Stimulated activated CD8-positive, alpha-beta memory T cell treated with anti-CD3 and anti-CD28 coated beads, Interleukin-12 subunit alpha, Interleukin-12 subunit beta, amount 100 ng/mL, for 1 hour (primary cell): Measurements from ENCODE around the gene SYDE1.

Source experiments
- DNase-seq: peaks from one replicate; pipeline ENCODE4 v3.0.0-alpha.2; 2020; ENCODE audit warnings: low read depth

The SYDE1 gene

DNA sequence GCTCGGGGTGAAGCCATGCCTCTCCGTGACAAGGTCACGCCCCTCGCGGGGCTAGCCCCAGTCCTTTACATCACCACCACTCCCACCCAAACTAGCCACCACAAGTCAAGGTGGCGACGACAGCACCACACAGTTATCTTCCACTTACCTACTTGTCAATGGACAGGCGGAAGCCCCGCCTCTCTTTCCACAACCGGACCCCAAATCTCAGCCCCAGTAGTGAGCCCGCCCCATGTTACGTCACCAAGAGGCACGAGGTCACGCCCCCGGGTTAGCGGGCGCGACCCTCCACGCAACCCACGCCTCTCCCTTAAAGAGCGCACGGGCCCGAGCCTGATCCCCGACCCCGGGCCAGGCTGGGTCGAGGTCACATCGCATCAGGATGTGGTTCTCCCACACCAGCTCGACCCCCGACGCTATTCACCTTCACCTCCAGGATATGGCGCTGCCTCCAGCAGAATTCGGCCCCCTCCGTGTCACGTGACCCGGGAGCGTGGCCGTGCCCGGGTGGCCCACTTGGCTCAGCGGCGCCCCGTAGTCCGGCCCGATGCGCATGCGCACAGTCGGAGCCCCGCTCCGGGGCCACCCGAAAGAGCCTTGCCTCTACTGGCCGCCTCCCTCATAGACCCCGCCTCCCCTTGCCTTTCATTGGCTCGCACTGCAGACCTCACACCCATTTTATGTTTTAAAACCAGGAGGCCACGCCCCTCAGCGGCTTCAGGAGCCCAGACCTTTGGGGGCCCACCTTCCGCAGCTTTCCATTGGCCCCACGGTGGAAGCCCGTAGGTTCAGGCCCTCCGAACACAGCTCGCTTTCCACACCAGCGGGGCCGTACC lies 18.2 kb downstream of the SYDE1 start:
- peak; percentile 94 for DNase-seq

DNA sequence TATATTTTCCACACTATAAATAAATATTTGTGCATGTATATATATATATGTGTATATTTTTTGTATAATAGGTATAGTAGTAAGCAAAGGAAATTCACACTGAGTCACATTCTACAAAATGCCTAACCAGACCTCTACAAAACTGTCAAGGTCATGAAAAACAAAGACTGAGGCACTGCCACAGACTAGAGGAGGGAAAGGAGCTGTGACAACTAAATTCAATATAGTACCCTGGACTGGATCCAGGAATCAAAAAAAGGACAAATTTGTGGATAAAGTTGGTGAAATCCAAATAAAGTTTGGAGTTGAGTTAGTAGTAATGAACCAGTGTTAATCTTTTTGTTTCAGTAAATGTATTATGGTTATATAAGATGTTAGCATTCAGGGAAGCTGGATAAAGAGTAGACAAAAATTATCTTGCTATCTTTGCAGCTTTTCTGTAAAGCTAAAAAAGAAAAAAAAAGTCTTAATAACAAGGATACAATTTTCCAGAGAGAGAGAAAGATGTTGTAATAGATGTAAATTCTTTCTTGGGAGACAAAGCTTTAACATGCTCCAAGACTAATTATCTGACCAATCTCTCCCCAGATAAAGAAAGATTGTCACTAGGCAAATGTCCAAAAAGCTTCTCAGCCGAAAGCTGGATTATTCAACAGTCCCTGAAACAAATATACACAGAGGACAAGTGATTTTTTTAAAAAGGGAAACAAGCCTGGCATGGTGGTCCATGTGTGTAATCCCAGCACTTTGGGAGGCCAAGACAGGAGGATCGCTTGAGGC lies 19.1 kb downstream of the SYDE1 start:
- no peak for DNase-seq

DNA sequence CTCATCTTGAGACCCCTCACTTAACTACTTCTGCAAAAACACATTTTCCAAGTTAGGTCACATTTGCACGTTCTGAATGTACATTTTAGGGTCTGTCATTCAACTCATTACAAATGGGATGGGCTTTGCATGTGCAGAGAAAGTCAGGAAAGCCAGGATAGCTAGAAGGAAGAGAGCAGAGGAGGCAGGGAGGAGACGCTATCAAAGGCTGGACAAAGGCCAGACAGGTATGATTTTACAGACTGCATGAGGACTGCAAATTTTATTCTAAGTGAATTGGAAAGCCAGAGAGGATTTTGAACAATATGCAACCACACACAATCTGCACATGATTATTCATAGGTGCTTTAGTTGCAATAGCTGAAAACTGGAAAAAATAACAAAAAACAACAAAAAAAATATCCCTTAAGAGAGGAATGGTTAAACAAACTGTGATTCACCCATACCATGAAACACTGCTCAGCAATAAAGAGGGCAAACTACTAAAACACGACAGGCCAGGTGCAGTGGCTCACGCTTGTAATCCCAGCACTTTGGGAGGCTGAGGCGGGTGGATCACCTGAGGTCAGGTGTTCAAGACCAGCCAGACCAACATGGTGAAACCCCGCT lies 21.1 kb downstream of the SYDE1 start:
- DNase-seq: no peak

DNA sequence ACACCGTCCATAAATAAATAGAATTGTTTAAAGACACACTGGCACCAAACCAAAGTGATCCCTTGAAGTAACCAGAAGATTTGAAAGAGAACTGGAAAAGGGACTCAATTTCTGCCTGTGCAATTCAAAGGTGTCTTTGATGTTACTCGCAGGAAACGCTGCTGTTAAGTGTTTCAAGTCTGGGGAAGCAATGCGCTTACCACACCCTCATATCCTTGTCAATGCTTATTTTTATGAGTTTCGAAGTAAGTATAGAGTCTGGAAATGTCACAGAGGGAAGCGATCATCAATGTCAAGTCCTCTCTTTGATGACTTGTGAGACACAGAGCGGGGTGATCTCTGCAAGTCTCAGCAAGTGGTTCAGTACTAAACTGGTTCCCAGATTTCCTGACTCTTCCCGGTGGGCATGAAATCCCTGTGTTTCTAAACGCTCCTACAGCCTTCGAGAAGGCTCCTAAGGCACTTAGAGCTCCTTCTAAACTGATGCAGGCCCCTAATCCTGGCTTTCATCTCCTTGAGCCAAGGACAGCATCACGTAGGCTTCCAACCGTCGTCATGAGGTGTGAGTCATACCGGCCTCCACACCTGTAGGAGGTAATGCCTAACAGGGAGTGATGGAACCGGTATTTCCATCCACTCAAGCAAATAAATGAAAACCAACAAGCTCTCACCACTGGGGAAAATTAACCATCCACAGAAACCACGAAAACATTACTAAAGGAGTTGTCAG lies 22.8 kb downstream of the SYDE1 start:
- DNase-seq: no peak

DNA sequence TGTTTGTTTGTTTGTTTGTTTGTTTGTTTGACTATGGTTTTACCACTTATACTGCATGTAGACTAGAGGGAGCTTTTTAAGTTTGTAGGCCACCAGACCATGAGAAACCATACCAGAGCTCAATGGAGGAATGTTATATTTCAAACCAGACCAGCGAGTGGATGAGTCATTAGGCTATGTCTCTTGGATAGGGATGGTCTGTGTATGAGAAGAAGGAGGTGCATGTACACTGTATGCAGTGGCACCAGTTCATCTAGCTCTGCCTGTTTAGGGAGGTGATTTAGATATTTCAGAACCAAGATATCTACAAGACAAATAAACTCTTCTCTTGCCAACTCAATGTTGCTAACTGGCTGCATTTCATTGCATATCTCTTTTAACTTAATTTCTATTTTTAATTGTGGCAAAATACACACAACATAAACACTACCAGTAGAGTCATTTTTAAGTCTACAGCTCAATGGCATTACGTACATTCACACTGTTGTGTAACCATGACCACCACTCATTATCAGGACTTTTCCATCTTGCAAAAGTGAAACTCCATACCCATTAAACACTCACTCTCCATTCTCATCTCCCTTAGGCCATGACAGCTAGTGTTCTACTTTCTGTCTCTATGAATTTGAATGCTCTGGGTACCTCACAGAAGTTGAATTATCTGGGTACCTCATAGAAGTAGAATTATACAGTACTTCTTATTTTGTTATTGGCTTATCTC lies 29.2 kb downstream of the SYDE1 start:
- no peak for DNase-seq

DNA sequence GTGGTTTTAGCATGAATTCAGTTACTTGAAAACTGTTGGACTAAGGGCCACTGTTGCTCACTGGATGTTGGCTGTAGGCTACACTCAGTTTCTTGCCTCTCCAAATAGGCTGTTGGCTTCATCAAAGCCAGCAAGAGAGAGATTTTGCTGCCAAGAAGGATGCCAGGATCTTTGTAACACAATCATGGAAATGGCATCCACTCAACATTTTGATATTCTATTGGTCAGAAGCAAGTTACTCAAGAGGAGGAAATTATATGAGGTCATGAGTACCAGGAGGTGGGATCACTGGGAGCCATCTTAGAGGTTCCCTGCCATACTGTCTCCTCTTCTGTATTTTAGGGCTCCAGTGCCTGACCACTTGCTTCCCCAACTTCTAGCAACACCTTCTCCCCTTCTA lies 30.6 kb downstream of the SYDE1 start:
- no peak for DNase-seq

DNA sequence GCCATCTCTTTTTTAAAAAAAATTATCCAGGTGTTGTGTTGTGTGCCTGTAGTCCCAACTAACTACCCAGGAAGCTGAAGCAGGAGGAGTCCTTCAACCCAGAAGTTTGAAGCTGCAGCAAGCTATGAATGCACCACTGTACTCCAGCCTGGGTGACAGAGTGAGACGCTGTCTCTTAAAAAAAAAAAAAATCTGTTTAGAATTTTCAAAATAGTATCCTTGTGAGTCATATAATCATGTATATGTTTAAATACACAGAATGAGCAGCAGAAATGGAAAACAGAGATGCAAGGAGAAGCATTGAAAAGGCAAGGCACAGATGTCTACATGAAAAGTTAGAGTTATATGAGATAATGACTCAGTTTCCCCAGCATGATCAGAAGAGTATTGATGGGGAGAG lies 31.2 kb downstream of the SYDE1 start:
- DNase-seq: no peak

DNA sequence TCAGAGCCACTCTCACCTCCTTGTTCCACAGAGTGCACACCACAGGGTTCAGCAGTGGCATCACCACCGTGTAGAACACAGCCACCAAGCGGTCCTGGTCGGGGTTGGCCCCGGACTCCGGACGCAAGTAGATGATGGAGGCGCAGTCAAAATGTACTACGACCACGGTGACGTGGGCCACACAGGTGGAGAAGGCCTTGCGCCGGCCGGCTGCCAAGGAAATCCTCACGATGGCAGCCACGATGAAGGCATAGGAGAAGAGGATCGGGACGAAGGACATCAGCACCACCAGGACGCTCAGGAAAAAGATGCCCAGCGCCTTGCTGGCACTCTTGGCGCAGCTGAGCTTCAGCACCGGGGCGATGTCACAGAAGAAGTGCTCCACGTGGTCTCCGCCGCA lies 33.9 kb downstream of the SYDE1 start:
- no peak for DNase-seq

DNA sequence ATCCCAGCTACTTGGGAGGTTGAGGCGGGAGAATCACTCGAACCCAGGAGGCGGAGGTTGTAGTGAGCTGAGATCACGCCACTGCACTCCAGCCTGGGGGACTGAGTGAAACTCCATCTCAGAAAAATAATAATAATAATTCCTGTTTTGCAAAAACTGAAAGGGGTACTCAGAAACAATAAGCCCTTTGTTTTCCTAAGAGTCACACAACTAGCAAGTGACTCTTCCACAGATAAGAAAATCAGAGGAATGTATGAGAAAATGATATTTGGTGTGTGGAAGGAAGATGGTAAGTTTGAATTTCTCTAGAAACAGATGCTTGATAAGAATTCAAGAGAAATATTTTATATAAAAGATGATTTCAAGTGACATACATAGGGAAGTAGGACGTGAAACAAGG lies 35.1 kb downstream of the SYDE1 start:
- DNase-seq: no peak

DNA sequence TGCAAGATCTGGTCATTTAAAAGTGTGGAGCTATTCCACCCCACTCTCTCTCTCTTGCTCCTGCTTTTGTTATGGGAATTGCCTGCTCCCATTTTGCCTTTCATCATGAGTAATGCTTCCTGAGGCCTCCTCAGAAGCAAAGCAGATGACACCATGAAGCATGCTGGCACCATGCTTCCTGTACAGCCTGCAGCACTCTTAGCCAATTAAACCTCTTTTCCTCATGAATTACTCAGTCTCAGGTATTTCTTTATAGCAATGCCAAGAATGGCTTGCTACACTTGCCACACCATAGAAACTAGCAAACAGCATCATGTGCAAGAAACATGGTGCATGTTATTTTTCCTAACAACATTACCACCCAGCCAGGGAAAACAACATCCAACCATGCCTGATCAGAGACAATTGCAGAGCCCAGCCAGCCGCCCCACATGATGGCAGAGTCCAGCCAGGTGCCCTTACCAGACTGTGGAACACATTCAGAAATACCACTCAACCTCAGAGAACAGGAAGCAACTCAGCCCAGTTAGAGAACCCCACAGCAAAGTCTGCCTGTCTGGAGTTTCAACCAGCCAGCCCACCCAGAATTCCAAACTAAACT lies 36.9 kb downstream of the SYDE1 start:
- DNase-seq: no peak

DNA sequence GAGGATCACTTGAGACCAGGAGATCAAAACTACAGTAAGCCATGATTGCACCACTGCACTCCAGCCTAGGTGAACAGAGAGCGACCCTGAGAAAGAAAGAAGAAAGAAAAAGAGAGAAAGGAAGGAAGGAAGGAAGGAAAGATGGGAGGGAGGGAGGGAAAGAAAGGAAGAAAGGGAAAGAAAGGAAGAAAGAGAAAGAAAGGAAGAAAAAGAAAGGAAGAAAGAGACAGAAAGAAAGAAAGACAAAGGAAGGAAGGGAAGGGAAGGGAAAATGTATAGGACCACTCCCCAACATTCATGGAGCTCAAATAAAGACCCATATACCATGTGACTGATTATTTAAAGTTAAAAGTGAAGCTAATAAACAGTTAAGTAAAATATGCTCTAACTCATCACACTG lies 39.9 kb downstream of the SYDE1 start:
- no peak for DNase-seq

DNA sequence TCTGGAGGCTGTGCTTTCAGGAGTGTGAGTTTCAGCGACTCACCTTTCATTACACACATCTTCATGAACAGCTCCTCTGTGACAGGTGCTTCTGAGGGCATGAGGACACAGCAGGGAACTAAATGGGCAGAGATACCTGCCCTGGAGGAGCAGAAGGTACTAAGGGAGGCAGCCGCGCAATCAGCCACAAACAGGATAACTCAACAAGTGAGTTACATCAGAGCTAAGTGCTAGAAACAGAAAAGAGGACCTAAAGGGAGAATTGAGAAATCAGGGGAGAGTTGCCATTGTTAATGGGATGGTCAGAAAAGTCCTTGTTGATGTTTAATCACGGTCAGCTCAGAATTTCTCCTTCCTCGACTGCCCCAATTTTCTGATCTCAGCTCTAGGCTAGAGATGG lies 42.5 kb downstream of the SYDE1 start:
- DNase-seq: no peak

DNA sequence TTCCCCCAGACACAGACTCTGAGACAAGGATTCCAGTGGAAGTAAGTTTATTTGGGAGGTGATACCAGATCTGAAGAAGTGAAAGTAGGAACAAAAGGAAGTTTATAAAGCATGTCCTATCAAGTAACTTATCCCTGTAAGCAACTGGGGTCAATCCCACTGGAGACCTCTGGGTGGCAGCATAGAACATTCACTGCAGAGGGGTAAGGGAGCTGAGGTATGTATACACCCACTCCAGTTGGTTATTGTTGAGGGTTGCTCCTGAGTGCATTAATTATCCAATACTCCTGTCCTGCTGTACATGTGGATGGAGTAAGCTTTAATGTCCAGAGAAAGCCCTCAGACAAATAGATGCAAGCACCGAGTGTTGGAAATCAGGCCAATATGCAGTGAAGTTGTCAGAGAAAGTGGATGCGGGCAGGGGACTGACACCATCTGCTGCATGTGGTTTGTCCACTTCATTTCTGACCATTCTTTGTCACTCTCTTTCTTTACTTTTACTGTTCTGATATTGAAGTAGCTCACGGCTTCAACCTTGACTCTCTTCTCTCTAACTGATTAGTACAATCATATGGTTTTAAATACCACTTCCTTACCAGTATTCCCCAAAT lies 46.9 kb downstream of the SYDE1 start:
- no peak for DNase-seq

DNA sequence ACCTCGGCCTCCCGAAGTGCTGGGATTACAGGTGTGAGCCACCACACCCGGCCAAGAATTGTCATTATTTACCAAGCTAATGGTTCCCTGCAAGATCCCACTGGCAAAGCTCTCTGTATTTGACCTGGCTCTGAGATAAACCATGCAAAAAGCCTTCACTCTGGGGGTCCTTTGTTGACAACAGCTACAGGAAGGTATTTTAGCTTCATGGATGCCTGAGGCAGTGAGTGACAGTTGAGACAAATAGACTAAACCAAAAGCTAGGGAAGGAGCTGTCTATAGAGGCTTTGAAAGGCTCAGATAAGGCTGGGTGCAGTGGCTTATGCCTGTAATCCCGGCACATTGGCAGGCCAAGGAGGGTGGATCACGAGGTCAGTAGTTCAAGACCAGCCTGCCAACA lies 48.1 kb downstream of the SYDE1 start:
- DNase-seq: no peak

DNA sequence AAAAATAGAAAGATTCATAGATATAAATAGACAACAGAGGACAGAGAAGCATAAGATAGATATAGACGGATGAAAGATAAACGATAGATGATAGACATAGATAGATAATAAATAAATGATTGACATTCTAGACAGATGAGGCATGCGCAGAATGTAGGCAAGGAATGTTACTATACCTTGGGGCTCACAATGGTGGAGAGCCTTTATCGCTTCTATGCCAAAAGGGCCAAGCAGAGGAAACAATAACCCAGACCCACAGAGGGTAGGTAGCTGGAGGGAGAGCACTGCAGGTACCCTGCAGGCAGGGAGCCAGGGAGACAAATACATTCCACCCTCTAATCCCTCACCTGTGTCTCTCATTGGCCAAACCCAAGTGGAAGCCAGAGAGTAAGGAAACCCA lies 49.2 kb downstream of the SYDE1 start:
- no peak for DNase-seq

DNA sequence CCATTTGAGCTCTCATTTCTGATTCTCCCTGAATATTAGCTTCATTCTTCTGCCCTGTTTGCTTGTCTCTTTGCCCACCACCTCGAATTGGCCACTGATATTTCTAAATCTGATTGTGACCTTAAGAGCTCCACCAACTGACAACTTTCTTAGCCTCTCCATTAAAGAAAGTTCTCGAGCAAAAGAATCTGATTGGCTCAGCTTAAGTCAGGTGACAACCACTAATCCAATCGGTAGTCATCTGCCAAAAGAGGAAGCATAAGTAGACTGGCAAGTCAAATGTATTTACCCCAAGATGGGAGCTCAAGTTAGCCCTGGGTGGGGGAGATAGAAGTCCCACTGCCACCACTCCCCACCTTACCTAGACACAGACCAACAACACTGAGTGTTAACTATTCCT lies 52.0 kb downstream of the SYDE1 start:
- DNase-seq: no peak

DNA sequence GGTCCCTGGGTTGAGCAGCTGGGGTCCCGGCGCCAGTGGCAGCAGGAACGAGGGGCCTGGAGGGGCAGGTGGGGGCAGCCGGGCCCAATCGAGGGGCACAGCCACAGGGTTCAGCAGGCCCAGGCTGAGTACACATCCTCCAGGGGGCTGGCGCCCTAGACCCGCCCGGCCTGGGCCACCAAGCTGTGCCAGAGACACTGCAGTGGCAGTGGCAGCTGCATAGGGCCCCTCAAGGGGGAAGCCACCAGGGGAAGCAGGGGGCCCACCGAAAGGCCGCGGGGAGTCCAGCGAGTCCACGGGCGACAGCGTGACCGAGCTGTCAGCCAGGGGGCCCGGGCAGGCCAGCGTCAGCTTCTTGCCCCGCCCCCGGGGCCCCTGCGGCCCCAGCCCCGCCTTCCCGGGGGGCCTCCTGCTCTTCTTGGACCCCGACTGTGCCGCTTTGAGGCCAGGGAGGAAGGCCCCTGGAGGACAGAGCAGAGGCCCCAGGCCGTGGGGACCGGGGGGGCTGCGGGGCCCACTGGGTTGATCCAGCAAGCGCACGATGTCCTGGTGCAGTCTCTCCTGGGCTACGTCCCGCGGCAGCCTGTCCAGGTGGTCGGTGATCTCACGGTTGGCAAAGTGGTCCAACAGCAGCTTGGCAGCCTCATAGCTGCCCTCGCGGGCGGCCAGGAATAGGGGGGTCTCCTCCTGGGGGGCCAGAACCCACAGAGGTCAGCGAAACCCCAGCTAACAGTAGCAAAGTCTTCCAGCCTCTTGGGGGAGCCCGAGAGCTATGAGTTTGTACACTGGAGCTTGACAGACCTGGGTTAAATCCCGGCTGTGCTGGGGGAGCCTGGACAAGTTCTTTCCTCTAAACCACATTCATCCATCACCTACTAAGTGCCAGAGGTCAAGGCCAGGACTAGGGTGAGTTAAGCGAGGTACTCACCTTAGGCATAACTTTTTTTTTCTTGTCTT lies 54.1 kb downstream of the SYDE1 start:
- no peak for DNase-seq
